Measurements from ENCODE around the gene CDK5RAP3.

CDK5RAP3 gene

GRCh38 chr17:48021934-48022333 lies 51.0 kb downstream of the CDK5RAP3 start:
- no peak overlapping the region for H3K4me3 ChIP-seq (ENCODE audit: control insufficient read depth, low read depth, low read length)
- TF ChIP-seq CTCF (IDR thresholded peaks at IDR 0.05; ENCODE audit: control insufficient read depth, insufficient read depth, low read depth, low read length, missing control alignments): no peak
- DNase-seq (ENCODE audit: low read depth): no peak

GRCh38 chr17:48022901-48023300 lies 52.0 kb downstream of the CDK5RAP3 start:
- TF ChIP-seq CTCF (IDR thresholded peaks at IDR 0.05; ENCODE audit: control insufficient read depth, insufficient read depth, low read depth, low read length, missing control alignments): no peak
- no peak for DNase-seq (ENCODE audit: low read depth)
- no peak overlapping the region for H3K4me3 ChIP-seq (ENCODE audit: control insufficient read depth, low read depth, low read length)

GRCh38 chr17:48023400-48024148 lies 52.7 kb downstream of the CDK5RAP3 start:
- no peak for DNase-seq (ENCODE audit: low read depth)
- peak overlapping the region; percentile 45 for H3K4me3 ChIP-seq (ENCODE audit: control insufficient read depth, low read depth, low read length)
- TF ChIP-seq CTCF (IDR thresholded peaks at IDR 0.05; ENCODE audit: control insufficient read depth, insufficient read depth, low read depth, low read length, missing control alignments): peak; percentile 28

GRCh38 chr17:48024149-48025039 lies 53.5 kb downstream of the CDK5RAP3 start:
- no peak for DNase-seq (ENCODE audit: low read depth)
- TF ChIP-seq CTCF (IDR thresholded peaks at IDR 0.05; ENCODE audit: control insufficient read depth, insufficient read depth, low read depth, low read length, missing control alignments): no peak
- peak overlapping the region; percentile 45 for H3K4me3 ChIP-seq (ENCODE audit: control insufficient read depth, low read depth, low read length)

- peak; percentile 78 for TF ChIP-seq CTCF (IDR thresholded peaks at IDR 0.05; ENCODE audit: control insufficient read depth, insufficient read depth, low read depth, low read length, missing control alignments)
- peak; percentile 86 for DNase-seq (ENCODE audit: low read depth)
- peak overlapping the region; percentile 46 for H3K4me3 ChIP-seq (ENCODE audit: control insufficient read depth, low read depth, low read length)
Observed at GRCh38 chr17:48025040-48025903, 54.4 kb downstream of the CDK5RAP3 start.

GRCh38 chr17:48025904-48026501 lies 55.1 kb downstream of the CDK5RAP3 start:
- TF ChIP-seq CTCF (IDR thresholded peaks at IDR 0.05; ENCODE audit: control insufficient read depth, insufficient read depth, low read depth, low read length, missing control alignments): no peak
- peak overlapping the region; percentile 12 for H3K4me3 ChIP-seq (ENCODE audit: control insufficient read depth, low read depth, low read length)
- no peak for DNase-seq (ENCODE audit: low read depth)
